PFSK-1 (cell line): ENCODE measurements around the gene ATPAF1.

Source experiments
- FOXP2 ChIP-seq: optimal IDR thresholded peaks from 2 replicates; pipeline ENCODE3; 2011; ENCODE audit warnings: borderline replicate concordance, control low read depth, inconsistent platforms; ENCODE audit not compliant: insufficient read depth; ENCODE audit errors: extremely low read length, extremely low read depth
- POLR2AphosphoS5 ChIP-seq: IDR thresholded peaks from 2 replicates; pipeline ENCODE4 v1.6.1; 2012; ENCODE audit warnings: low read depth, mild to moderate bottlenecking, control low read depth, low read length, moderate library complexity
- REST ChIP-seq, 2 experiments: IDR thresholded peaks; 2 replicates each; pipeline versions ENCODE4 v1.6.1 to v1.8.0; 2011 to 2012; ENCODE audit warnings: low read depth in 2 of 2, low read length in 2 of 2, control low read depth in 1 of 2, inconsistent platforms in 1 of 2, mild to moderate bottlenecking in 1 of 2, moderate library complexity in 1 of 2; ENCODE audit not compliant: insufficient read depth in 1 of 2
- SIN3A ChIP-seq: IDR thresholded peaks from 2 replicates; pipeline ENCODE4 v1.6.1; 2012; ENCODE audit warnings: mild to moderate bottlenecking, low read length, moderate library complexity, borderline replicate concordance; ENCODE audit not compliant: insufficient read depth
- TAF1 ChIP-seq: IDR thresholded peaks from 2 replicates; pipeline ENCODE4 v1.6.1; 2012; ENCODE audit warnings: low read length, control low read depth, borderline replicate concordance; ENCODE audit not compliant: insufficient read depth

The ATPAF1 gene

GRCh38 chr1:46599059-46599970 lies 68.8 kb downstream of the ATPAF1 start:
- TF ChIP-seq POLR2AphosphoS5 = no peak

- no peak for TF ChIP-seq SIN3A
- no peak for TF ChIP-seq POLR2AphosphoS5
- no peak for TF ChIP-seq REST (IDR thresholded peaks at IDR 0.05; ENCODE audit: insufficient read depth in 1 of 2, low read depth in 2 of 2, low read length in 2 of 2)
- no peak for TF ChIP-seq TAF1
- TF ChIP-seq FOXP2 = no peak
These were observed 71.3 kb downstream of the ATPAF1 start for GRCh38 chr1:46596846-46597245.

- no peak for TF ChIP-seq TAF1
These were observed 72.1 kb downstream of the ATPAF1 start for GRCh38 chr1:46596036-46596435.

GRCh38 chr1:46595127-46595526 lies 73.0 kb downstream of the ATPAF1 start:
- TF ChIP-seq POLR2AphosphoS5 (no peak), REST (IDR thresholded peaks at IDR 0.05; ENCODE audit: insufficient read depth in 1 of 2, low read depth in 2 of 2, low read length in 2 of 2) (no peak), SIN3A (no peak), TAF1 (no peak), FOXP2 (no peak)

- TF ChIP-seq FOXP2 = no peak
These were observed 74.1 kb downstream of the ATPAF1 start for GRCh38 chr1:46594063-46594462.

- TF ChIP-seq POLR2AphosphoS5 (no peak), TAF1 (no peak), SIN3A (no peak), REST (IDR thresholded peaks at IDR 0.05; ENCODE audit: insufficient read depth in 1 of 2, low read depth in 2 of 2, low read length in 2 of 2) (no peak), FOXP2 (no peak)
These were observed 75.3 kb downstream of the ATPAF1 start for GRCh38 chr1:46592823-46593222.

- TF ChIP-seq POLR2AphosphoS5 (no peak), REST (IDR thresholded peaks at IDR 0.05; ENCODE audit: insufficient read depth in 1 of 2, low read depth in 2 of 2, low read length in 2 of 2) (no peak)
These were observed 78.6 kb downstream of the ATPAF1 start for GRCh38 chr1:46589529-46589928.
